IPS DF 19.7 (cell line): ENCODE results near the gene DBF4.

Experiments used
- DNase-seq: peaks from one replicate; pipeline ENCODE4 v3.0.0-alpha.2; 2013; ENCODE audit warnings: low read depth, low spot score

DBF4 gene

GRCh38 chr7:87948371-87948770 lies 72.1 kb downstream of the DBF4 start:
- no peak for DNase-seq
